Hematopoietic multipotent progenitor cell treated with erythropoietin and hydrocortisone succinate and interleukin-3 and kit ligand, for 8 days (in vitro differentiated cells): ENCODE measurements around the gene DNAL1.

Experiments used
- DNase-seq: peaks from one replicate; pipeline ENCODE4 v3.0.0-alpha.2; 2015

The DNAL1 gene

DNA sequence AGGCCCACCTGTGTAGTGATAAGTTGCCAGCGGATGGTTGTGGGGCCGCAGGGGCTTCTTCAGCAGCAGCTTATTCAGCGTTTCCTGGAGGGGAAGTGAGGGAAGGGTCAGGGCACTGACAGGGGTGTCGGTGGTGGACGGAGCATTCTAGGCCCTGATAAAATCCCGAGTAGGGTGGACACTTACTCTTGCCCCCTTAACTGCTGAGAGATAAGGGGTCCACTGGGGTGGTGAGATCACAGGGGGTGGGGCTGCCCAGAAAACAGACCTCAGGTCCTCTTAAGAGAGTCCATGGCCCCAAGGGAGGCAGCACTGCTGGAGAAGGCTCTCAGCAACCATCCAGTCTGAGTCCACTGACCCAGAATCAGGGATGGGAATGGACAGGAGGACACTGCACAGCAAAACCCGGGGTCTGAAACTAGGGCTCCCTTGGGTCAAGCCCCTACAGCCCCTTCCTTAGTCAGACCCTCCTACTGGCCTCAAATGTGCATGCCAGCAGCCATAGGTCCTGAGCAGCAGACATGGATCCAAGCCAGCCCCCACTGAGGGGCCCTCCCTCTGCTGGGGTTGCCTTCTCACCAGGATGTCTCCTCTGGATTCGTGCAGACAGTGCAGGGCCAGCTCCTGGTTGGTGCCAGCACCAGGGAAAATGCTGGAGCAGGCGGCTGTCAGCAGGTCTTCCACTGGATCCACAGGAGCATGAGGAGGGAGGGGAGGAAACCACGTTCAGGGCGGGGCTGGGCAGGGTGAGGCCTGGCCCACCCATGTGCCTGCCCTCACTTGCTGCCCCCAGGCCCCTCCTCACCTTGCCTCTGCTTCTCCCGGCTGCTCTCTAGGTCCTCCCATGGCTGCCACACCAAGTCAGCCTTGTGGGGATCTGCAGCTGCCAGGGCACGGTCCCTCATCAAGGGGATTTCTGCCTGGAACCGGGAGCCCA, 81.5 kb downstream of the DNAL1 start:
- peak; percentile 29 for DNase-seq

DNA sequence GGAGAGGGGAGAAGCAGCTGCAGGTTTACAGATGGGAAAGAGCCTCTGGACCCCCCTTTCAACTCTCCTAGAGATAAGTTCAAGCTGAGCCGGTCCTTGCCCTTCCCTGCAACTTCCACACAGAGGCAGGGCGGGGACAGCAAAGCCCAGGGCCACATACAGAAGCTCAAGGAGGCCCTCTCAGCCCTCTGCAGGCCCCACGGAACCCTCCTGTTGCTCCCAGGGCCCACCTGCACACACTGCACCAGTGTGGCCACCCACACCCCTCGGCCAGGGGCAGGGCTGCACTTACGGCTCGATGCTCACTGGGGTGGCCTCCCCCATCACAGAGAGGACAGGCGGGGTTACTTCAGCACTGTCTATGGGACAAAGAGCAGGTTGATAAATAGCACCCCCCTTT, 82.4 kb downstream of the DNAL1 start:
- DNase-seq = peak; percentile 56

DNA sequence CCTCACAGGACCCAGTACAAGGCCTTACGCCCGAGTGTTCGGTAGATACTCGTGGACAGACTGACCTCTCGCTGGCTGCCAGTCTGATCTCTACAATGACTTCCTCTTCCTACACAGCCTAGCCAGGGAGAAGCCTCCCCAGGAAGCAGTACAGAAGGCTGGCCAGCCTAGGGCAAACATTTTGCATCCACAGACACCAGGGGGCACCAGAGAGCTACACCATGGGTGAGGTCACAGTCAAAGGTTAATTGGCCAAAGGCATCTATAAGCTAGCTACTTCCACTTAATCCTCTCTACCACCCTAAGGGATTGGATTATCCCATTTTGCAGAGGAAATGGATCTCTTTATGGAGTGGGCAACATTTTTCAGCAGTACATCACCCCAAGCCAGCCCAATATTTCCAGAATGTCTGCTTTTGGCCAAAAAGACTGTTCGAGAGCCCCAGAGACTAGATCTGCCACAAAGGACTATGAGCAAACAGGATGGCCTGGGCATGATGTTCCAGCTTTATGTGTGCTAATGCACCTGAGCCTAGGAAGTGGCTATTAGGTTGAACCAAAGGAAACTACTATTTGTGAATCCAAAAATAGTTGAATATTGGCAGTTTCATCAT, 84.0 kb downstream of the DNAL1 start:
- peak; percentile 90 for DNase-seq

DNA sequence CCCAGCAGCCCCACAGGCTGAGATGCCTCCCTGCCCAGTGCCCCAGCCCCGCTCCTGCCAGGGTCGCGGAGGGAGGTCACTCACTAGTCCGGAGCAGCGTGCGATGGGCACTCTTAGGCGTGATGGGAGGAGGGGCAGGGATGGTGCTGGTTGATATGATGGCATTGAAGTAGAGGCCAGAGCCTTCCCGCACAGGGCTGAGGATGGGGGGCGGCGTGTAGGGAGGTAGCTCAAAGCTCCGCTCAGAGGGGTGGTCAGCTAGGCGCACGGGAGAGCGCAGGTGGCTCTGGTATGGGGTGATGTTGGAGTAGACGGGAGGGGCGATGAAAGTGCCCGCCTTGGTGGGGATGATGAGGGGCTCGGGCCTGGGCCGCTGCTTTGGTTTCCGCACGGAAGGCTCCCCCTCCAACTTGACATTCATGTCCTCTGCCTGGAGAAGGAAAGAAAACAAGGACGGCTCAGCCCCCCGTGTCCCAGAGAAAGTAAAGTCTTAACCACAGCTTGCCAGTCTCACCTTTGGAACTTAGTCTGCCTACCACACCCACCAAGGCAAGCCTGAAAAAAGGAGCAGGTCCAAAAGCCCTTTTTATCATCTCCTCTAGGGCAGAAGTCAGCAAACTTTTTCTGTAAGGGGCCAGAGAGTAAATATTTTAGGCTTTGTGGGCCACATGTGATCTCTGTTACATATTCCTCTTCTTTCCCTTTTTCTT, 84.9 kb downstream of the DNAL1 start:
- DNase-seq = no peak

DNA sequence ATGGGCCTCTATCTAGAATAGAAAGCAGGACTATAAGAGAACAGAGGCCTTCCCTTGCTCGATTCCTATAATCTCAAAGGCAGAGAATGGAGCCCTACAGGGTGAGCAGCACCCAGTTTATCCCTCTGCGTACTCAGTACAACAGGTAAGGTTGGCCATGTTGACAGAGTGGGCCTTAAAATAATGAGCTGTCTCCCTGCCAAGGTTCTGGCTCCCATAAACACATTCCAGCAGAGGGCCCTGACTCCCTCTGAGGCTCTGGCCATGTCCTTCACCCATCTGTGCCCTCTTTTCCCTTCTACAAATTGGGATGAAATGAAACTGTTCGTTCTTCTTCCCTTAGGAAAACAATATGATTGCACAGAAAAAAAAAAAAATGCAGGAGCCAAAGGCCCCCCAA, 86.3 kb downstream of the DNAL1 start:
- DNase-seq = no peak

DNA sequence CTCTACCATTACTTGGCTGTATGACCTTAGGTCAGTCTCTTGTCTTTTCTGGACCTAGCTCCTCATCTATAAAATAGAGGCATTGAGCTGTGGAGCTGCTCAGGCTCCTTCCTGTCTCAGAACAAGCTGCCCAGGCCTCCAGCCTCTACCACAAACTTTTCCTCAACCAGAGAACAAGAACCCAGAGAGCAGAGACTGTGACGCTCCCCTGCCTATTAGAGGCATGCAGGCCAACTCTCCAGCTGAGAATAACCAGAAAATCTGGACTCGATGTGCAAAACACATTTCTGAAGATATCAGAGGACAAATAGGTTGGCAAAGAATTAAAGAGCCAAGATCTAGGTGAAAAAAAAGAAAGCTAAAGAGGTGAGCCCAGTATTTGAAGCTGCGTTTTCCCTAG, 87.2 kb downstream of the DNAL1 start:
- DNase-seq = no peak

DNA sequence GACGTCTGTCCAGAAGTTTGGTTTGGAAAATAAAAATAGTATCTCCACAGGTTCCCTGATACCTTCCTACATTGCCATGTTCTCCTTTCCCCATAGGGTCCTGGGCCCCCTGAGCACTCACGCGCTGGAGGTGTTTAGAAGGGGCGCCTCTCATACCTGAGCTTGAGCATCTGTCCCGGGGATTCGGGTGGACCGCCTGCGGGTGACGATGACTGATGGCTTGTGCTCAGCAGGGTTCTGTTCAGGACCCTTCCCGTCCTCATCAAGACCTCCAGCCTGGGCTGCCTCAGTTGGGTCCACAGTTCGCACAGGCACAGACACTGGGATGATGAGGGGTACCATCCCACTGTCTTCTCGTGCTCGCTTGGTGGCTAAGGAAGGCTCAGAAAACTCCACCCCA, 92.1 kb downstream of the DNAL1 start:
- DNase-seq = no peak

DNA sequence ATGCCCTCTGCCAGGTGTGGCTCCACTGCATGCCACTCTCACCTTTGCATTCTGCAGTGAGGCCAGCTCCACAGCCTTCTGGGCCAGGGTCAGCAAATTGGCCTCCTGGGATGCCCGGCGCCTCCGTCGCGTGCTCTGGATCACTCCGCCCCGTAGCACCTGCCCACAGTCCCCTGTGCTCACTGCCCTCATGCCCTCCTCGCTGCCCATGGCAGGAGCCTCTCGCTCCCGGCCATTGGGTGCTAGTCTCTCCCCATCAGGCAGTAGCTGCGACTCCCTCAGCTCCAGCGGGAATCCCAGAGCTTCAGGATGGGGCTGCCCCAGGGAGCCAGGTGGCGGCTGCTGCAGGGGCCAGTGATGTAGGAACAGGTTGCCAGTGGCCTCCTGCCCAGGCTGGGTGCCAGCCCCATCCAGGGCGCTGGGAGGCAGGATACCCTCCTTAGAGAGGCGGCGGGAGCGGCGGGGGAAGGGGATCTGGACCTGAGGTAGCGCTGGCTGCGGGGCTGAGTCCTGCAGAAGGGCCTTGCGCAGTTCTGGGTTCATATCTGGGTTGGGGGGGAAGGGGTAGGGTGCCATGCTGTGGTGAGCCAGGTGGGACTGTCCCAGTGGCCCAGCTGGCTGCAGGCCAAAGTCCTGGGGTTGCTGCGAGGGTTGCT, 93.9 kb downstream of the DNAL1 start:
- DNase-seq = no peak

DNA sequence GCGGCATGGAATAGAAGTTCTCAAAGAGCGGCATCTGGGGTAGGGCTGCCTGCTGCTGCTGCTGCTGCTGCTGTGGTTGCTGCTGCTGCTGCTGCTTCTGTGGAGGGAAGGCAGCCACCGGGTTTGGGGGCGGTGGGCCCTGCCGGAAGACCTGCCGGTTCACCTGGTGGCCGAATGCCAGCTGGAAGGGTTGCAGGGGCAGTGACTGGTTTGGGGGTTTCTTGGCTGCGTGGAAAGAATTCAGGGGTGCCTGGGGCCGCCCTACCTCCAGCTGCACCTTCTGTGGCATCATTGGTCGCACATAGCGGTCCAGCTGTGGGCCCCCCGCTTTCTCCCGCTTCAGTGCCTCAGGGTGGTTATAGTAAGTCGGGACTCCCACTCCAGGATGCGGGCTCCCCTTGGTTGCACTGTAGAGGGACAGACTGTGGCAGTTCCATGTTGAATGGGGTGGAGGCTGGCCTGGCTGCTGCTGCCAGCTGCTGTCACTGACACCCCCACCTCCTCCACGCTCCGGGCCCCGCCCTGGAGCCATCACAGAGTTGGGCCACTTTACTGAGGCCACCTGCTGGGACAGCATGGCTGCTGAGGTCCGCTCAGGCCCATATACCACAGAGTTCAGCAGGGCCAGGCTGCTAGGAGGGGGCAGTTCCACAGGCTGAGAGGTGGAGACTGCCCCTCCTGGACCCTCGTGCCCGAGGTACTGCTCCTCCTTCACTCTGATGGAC, 94.5 kb downstream of the DNAL1 start:
- DNase-seq = no peak

DNA sequence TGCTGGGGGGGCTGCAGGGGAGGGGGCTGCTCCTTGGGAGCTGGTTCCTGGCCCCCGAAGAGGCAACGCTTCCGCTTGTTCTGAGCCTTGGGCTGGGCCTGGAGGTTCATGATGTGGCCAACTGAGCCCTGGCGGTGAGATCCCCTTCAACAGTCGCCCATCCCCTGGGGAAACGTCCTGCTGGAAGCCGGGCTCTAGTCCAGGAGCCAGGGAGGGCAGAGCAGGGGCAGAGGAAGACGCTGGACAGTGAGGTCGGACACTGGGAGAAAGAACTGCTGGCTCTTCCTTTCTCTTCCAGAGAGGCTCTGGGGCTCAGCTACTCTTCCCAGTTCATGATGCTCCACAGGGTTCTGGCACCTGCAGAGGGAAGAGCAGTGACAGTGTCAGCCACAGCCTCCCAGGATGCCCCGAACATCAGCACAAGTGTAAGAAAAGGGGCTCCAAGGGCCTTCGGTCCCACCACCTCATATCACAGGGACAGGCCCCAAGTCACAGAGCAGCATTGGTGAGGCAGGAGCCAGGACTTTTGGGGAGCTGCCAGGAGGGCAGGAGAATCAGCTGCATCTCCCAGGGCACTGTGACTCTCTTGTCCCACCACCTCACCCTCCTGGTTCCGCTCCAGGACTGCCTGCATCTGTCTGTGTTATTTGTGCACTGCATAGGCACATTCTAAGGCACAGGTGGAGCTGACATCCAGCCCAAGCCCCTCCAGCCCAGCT, 95.3 kb downstream of the DNAL1 start:
- peak; percentile 21 for DNase-seq

DNA sequence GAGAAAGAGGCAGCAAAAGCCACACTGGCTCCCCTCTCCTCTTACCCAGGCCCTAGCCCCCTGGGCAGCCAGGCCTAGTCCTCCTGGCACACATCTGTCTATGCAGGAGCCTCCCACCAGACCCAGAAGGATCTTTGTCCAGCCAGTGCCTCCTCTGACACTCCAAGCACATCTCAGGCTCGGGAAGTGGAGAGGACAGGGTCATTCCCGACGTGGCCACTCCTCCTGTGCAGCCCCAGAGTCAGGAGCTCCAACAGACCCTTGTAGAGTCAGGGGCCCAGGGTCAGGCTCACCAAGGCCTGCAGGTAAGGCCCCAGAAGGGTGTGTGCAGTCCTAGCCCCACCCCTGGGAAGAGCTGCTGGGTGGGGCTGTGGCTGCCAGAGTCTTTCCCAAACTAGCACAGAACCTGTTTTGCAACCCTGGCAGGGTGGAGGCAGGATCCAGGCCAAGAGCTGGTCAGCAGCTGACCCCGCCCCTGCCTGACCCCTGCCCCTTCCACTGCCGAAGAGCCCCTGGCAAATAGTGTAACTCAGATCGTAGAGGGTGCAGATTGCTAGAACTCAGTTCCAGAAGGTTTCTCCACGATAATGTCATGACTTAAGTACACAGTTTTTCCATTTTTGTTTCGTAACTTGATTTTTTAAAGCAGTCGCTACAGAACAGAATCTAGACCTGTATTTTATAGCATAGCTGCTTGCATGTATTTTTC, 96.0 kb downstream of the DNAL1 start:
- no peak for DNase-seq

DNA sequence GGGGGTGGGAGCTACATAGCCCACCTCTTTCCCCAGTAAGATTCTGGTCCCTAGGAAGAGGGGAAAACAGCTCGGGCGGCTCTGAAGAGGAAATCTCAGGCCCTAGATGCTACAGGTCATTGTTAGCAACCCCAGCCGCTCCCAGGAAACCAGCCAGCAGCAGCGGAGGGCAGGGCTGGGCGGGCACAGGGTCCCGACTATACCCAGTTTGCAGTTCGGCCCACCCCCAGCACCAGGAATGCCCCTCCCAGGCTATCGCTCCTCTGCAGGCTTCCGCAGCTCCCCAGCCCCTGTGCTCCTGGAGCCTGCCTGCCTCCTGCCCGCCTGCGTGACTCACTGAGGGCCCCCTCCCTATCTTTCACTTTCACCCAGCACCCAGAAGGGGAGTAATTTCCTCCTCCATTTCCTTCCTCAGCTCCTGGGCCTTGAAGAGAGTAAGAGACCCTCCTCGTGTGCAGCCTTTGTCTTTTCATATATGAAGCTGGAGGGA, 96.6 kb downstream of the DNAL1 start:
- peak; percentile 98 for DNase-seq

DNA sequence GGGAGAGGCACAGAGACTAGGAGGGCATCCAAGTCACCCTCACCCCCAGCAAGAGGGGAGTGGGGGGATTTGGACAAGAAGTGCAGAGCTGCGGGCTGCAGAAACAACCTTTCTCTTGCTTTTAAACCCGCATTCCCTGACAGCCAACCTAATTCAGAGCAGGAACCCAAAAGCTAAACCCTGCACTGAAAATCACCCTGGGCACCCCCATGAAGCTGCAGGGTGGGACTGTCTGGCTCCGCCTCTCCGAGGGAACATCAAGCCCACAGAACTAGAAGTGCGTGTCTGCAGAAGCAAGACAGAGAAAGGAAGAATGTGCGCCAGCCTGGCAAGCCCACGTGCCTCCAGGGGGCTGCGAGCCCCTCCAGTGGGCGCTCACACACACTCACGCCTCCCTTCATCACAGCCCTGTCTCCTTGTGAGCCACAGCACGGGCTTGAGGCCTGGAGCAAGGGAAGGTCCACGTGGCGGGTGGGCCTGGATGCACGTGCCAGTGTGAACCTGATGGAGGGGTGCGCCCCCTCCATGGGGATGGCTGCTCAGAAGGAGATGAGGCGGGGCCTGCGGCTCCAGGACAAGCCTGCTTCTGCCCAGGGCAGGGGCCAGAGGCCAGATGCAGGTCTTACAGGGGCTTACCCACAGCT, 97.2 kb downstream of the DNAL1 start:
- peak; percentile 83 for DNase-seq

DNA sequence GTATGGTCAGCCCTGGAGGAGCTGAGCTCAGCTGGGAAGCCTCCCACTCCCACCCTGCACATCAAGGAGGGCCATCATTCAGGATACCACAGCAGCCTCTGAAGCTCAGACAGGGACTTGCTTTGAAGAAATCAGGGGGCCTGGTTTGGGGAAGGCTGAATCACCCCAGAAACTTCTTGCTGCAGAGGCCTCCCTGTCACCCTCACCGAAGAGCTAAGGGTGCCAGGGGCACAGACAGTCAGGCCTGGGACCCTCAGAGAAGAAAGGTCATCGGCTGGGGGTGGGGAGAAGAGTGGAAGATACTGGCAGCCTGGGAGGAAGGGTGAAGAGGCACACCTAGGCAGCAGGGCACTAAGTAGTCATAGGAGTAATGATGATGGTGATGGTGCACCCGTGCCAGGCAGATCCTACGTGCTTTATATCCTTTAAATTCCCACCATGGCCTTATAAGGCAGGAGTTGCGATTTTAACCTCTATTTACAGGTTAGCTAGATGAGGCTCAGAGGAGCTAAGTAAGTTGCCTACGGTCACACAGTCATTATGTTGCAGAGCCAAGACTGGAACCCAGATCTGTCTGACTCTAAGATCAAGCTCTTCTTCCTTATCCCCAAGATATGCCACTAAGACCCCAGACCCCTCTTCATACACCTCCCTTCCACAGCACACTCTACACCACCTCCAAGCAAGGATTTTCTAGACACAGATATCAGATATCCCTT, 97.9 kb downstream of the DNAL1 start:
- peak; percentile 32 for DNase-seq

DNA sequence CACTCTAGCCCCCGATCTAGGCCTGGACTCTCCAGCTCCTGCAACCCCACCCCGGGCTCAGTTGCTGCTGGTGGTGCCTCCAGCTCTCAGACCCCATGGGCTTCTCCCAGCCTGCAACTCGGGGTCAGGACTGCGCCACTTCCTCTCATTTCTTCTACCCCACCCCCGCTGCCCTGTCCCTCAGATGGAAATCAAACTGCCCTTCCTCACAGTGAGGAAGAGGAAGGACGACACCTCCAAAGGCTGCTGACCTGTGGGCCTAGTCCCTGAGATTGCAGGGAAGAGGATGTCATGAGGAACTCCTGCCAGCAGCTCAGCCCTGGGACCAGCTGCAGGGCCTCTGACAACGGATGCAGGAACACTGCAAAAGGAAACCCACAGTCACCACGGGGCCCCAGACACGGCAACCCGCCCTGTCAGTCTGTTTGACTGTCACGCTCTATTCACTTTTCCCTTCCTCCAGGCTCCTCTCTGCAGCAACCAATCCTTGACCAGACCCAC, 98.7 kb downstream of the DNAL1 start:
- peak; percentile 63 for DNase-seq

DNA sequence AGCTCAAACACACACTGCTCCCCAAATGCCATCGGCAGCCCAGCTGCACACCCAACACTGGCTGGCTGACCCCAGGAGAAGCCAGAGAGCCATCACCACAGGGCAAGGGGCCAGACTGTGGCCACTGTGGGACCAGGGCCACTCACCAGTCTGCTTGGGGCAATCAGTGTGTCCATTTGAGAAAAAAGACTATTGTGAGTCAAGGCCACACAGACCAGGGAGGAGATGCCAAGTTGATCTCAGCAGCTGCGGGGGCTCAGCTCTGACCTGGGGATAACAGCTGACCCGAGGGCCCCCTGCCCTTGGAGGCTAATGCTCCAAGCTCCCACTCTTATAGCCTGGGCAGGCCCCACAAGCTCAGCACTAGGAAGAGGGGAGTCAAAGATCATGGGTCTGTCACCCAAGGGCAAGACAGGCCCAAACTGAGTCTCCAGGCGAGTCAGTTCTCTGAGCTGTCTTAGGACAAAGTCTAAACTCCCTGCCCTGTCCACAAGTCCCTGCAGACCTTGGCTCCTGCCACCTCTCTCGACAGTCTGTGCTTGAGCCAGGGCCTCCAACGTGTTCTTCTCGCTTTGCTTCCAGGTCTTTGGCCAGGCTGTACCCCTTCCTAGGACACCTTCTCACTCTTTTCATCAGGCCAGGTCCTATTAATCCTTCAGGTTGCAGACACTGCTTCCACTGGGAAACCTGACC, 99.5 kb downstream of the DNAL1 start:
- DNase-seq = peak; percentile 30

DNA sequence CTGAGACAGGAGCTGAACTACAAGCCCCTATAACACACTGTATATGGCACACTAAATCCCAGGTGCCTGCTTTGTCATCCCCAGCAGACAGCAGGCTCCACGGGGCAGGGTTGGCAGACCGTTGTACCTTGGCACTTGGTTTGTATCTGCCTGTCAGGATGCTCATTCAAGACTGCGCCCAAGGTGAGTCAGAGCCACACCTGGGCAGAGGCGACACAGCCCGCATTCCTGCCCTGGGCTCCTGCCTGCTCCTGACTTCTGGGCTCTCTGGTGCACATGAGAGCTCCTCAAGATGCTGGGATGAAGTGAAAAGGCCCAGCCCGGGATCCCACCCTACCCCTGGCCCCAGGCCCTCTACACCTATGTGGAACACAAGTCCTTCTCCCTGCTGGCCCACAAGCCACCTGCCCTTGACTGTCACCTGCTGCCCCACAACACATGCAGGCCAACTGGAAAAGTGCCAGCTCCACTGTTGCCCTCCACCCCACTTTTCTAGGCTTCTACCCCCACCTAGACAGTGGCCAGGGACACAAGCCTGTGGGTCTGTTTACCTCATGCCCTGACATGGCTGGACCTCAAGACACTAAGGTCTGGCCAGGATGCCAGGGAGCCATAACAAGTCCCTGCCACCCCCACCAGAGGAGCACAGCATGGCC, 100.2 kb downstream of the DNAL1 start:
- DNase-seq = no peak
